ENCODE results near the gene PAOX.

DNA sequence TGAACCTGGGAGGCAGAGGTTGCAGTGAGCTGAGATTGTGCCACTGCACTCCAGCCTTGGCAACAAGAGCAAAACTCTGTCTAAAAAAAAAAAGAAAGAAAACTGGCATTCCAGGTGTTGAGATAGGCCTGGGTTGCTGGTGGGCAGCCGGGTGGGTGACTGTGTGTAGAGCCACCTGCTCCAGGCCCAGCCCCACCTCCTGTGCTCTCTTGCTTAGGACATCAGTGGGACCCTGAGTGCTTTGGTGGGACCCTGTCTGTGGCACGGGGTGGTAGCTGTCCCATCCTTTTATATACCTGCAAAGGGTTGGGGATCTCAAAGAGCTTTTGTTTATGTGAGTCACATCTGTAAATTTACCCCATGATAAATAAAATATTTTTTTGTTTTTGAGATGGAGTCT lies 6.2 kb downstream of the PAOX start:
- TF ChIP-seq, protein P1, sequence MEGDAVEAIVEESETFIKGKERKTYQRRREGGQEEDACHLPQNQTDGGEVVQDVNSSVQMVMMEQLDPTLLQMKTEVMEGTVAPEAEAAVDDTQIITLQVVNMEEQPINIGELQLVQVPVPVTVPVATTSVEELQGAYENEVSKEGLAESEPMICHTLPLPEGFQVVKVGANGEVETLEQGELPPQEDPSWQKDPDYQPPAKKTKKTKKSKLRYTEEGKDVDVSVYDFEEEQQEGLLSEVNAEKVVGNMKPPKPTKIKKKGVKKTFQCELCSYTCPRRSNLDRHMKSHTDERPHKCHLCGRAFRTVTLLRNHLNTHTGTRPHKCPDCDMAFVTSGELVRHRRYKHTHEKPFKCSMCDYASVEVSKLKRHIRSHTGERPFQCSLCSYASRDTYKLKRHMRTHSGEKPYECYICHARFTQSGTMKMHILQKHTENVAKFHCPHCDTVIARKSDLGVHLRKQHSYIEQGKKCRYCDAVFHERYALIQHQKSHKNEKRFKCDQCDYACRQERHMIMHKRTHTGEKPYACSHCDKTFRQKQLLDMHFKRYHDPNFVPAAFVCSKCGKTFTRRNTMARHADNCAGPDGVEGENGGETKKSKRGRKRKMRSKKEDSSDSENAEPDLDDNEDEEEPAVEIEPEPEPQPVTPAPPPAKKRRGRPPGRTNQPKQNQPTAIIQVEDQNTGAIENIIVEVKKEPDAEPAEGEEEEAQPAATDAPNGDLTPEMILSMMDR (IDR thresholded peaks at IDR 0.05) = no peak
- TF ChIP-seq POLR2A (IDR thresholded peaks at IDR 0.05) = no peak

All from thyroid gland (tissue), 4 donors.